ENCODE results near the gene DENND1A.
A peak's percentile ranks its signal among the peaks of the same experiment; 100 is the strongest.

DENND1A gene

GRCh38 chr9:123390337-123391135 lies 539.4 kb downstream of the DENND1A start:
- DNase-seq (ENCODE audit: low read depth in 2 of 2) = no peak

DNA sequence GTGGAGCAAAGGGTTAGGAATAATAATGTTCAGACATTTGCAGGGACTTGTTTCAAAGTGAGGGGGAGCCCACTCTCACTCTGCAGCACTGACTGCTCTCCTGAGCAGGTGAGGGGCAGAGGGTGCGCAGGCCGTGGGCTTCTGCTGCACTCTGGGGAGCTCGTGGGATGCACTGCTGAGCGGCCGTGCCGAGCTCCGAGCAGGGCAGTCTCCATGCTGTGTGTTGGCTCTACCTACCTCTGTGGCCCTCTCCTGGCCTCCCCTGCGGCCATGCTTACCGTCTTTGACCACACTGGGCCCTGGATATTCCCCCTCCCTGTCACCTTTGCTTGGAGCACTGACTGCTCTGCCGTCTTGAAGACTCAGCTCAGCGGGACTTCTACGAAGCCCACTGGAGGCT lies 540.2 kb downstream of the DENND1A start:
- DNase-seq (ENCODE audit: low read depth in 2 of 2) = no peak

- no peak for DNase-seq (ENCODE audit: low read depth in 2 of 2)
These were observed 540.9 kb downstream of the DENND1A start for GRCh38 chr9:123389070-123389469.

DNA sequence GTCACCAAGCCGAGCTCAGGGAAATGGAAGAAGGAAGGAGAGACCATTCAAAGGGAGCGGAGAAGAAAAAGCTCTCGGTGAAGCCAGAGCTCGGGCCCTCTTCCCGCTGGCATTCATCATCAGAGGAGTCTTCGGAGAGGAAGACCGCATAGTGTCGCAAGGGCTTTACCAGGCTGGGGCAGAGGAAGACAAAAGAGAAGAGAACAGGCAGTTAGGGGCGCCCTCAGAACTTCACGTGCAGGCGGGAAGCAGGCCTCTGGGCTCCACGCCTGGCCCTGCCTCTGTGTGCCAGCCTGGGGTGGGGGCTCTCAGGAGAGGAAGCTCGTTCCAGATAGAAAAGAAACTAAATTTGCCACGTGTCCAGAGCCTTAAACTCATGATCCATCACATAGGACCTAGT lies 542.2 kb downstream of the DENND1A start:
- DNase-seq (ENCODE audit: low read depth in 2 of 2) = no peak

DNA sequence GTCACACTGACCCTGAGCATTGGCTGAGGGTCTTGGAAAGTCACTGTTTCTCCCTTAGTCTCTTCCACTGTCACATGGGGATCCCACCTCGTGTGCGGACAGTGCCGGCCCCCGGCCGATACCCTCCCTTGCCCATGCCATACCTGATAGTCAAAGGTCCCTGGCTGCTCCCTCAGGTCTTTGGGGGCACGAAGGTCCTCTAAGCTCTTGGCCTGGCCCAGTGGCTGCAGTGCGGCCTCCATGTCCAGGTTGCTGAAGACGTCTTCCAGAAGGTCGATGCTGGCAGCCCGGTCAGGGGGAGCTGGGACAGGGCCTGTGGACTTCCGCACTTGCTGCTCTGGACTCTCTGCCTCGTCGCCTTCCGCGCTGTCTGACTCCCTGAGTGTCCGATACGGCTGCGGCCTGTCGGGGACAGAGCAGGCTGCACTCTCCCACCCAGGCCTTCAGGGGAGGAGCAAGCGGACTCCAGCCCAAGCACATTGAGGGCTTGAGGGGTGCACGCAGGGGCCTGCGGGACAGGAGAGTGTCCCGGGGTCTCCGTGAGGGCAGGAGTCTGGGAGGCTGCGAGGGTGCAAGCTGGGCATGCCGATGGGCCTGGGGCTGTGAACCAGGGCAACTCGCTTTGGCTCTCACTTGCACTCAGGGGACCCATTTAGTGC lies 546.3 kb downstream of the DENND1A start:
- no peak for DNase-seq (ENCODE audit: low read depth in 2 of 2)

DNA sequence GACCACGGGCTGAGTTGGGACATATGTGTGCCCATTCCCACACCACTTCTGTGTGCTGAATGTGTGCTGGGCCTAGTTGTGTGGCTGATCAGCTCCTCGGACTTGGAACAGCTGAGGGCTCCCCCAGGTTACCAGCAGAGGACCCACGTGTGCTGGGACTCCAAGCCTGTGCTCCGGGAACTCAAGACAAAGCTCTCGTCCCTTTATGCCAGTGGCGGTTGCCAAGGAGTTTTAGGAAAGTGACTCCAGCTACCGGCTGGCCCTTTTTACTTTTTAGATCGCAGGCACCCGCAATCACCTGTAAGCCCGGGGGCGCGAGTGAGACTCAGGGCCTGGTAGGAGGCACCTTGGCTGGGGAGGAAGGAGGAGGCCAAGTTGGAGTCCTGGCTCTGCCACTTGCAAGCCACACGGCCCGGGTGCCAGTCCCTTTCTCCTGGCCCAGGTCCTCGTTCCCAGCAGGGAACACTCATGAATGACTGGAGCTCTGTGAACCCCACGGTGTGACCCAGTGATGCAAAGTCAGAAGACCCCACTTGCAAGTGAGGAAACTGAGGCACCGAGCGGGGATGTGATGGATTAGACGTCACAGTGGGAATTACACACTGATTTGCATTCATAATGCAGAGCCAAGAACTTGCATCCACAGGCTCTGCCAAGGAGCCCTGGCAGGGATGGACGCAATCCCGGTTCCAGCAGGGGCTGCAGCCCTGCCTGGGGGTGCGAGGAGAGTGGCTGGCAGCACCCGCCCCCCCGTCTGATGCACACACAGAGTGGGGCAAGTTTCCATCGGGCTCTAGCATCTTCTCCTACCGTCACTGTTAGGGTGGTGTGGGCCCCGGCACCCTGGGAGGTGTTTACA lies 547.0 kb downstream of the DENND1A start:
- DNase-seq (ENCODE audit: low read depth in 2 of 2) = no peak

GRCh38 chr9:123380852-123381705 lies 548.8 kb downstream of the DENND1A start:
- no peak for DNase-seq (ENCODE audit: low read depth in 2 of 2)

DNA sequence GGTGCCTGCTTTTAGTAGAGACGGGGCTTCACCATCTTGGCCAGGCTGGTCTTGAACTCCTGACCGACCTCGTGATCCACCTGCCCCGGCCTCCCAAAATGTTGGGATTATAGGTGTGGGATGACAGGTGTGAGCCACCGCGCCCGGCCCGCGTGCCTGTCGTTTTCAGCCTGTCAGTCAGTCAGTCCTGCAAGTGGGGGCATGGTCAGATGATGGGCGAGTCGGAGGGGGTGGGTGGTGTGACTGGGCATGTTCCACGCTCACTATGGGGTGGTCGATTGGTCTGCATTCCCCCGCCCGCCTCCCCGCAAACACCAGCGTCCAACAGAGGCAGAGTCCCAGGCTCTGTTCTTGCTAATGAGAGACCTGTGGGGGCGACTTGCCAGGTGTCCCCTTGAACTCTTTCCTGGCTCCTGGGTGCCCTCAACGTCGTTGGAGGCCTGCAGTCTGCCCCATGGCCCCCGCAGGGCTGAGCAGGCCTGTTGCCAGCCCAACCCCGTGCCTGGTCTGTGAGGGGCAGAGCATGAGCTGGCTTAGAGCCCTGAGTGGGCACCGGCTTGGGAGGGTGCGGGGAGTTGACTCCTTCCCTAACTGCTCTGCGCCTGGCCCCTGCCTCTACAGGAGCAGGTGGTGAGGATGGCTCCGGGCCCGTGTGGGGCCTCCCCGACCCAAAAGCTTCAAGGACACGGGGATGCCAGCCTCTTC lies 550.8 kb downstream of the DENND1A start:
- DNase-seq (ENCODE audit: low read depth in 2 of 2) = no peak

GRCh38 chr9:123378025-123378424 lies 551.9 kb downstream of the DENND1A start:
- DNase-seq (ENCODE audit: low read depth in 2 of 2) = no peak

DNA sequence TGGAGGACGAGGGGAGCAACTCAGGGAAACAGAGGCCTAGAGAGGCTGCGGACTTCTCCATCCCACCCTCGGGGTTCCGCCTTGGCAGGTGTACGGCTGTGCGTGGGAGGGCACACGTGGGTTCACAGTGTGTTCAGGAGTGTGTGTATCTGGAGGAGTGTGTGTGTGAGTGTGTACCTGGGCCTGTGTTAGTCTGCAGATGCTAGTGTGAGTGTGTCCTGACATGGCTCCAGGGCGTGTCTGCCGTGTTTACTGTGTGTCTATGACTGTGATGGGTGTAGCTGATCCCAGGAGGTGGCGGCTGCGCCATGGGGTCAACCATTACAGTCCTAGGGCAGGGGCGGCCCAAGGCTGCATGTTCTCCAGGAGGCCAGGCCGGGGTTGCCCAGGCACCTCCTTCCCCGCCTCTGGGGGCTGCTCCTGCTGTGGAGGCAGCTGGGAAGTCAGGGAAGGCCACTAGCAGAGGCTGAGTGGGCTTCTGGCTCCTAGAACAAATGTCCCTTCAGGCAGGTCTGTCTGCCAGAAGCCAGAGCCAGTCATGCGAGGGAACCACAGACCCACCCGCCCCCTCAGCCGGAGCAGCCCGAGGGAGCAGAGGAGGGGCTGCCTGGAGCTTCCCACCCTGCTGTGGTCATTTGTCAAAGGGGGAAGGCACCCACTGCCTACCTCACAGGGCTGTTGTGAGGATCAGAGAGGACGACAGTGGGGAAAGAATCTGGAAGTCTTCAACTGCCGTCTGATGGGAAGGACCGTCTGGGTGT lies 552.5 kb downstream of the DENND1A start:
- DNase-seq (ENCODE audit: low read depth in 2 of 2) = no peak

DNA sequence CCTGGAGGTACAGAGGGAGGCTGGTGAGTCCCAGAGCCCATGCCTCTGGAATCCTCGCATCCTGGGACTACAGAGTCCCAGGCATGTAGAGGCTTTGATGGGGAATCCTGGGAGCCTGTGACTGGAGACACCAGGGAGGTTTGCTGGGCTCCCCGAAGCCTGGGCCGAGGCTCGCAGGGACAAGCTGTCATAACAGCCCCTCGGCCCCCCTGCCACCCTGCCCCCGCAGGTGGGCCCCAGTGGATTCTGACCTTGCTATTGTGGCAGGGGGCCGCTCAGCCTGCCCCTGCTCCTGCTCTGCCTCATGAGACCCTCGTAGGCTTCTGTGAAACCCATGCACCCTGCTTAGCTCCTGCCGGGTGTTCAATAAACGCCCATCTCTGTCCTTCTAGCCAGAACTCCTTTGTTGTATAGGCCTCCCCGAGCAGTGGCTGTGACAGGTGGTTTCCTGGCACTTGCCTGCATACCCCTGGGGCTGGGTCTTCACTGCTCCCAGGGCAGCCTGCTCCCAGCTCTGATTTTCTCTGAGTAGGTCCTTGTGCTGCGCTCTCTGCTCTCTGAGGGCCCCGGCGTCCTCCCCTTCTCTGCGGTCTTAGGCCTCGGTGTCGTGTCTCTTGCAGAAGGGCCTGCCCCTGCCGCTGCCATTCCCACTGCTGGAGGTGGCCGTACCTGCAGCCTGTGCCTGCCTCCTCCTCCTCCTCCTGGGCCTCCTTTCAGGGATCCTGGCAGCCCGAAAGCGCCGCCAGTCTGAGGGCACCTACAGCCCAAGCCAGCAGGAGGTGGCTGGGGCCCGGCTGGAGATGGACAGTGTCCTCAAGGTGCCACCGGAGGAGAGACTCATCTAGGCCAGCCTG lies 553.5 kb downstream of the DENND1A start:
- DNase-seq (ENCODE audit: low read depth in 2 of 2) = no peak

DNA sequence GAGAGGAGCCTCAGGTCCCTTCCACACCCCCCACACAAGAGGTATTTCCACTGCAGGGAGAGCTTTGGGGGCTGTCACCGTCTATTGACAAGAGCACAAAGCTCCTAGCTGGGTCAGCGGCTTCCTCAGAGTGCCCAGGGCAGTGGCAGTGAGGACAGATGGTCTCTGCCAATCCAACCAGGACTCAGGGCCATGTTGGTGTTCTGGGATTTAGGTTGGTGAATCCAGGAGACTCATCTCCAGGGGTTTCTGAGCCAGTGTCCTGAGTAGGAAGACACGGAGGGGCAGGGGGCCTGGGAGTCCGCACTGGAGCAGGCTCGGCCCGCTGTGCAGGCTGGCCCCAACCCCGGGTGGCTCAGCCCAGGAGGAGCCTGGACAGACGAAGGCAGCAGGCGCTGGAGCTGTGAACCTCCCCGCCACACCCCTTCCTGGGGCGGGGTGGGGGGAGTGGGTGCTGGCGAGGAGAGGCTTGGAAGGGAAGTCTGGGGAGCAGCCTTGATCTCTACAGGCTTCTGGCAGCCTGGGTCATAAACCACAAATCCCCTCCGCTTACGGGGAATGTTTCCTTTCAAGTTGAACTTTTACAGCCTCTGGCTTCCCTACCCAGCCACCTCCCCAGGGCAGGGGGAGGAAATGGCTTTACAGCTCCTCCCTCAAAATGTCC lies 554.3 kb downstream of the DENND1A start:
- DNase-seq (ENCODE audit: low read depth in 2 of 2) = peak in 1 of 2 experiments; percentile 12

GRCh38 chr9:123373946-123374345 lies 556.0 kb downstream of the DENND1A start:
- no peak for DNase-seq (ENCODE audit: low read depth in 2 of 2)

- no peak for DNase-seq (ENCODE audit: low read depth in 2 of 2)
These were observed 556.4 kb downstream of the DENND1A start for GRCh38 chr9:123373447-123373923.

- no peak for DNase-seq (ENCODE audit: low read depth in 2 of 2)
These were observed 557.0 kb downstream of the DENND1A start for GRCh38 chr9:123372766-123373446.

GRCh38 chr9:123371805-123372590 lies 557.9 kb downstream of the DENND1A start:
- no peak for DNase-seq (ENCODE audit: low read depth in 2 of 2)

- DNase-seq (ENCODE audit: low read depth in 2 of 2) = no peak
These were observed 558.7 kb downstream of the DENND1A start for GRCh38 chr9:123371228-123371584.
